Measurements from ENCODE around the gene LZTS2.

DNA sequence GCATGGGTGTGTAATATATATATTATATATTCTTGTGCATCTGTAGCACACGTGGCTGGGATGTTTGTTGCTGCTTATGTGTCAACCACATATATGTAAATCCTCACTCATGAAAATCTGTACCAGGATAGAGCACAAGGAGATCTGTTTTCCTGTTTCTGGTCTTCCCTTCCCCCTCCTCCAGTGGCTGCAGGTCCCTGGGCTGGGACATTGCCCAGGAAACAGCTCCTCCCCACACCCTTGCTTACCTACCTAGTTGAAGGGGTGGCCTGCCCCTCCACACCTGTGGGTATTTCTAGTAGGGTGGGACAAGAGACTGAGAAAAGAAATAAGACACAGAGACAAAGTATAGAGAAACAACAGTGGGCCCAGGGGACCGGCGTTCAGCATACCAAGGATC is 33.7 kb downstream of the LZTS2 start:
- TF ChIP-seq, protein P1, sequence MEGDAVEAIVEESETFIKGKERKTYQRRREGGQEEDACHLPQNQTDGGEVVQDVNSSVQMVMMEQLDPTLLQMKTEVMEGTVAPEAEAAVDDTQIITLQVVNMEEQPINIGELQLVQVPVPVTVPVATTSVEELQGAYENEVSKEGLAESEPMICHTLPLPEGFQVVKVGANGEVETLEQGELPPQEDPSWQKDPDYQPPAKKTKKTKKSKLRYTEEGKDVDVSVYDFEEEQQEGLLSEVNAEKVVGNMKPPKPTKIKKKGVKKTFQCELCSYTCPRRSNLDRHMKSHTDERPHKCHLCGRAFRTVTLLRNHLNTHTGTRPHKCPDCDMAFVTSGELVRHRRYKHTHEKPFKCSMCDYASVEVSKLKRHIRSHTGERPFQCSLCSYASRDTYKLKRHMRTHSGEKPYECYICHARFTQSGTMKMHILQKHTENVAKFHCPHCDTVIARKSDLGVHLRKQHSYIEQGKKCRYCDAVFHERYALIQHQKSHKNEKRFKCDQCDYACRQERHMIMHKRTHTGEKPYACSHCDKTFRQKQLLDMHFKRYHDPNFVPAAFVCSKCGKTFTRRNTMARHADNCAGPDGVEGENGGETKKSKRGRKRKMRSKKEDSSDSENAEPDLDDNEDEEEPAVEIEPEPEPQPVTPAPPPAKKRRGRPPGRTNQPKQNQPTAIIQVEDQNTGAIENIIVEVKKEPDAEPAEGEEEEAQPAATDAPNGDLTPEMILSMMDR (IDR thresholded peaks at IDR 0.05; ENCODE audit: borderline replicate concordance, extremely low read depth, low read length, poor library complexity, severe bottlenecking) = no peak
- no peak for TF ChIP-seq EZH2 (IDR thresholded peaks at IDR 0.05; ENCODE audit: borderline replicate concordance, low read depth, low read length, severe bottlenecking)
